Activated CD4-positive, alpha-beta T cell treated with anti-CD3 and anti-CD28 coated beads, Interleukin-2, Interleukin-6, amounts not matched to agents 100 ng/mL and 50 ng/mL, durations not matched to agents 16 hours and 8 hours (primary cell): Measurements from ENCODE around the gene GLIPR2.
"Not testable (repeated sequence)": the region's sequence is repeated elsewhere in the genome, so short reads cannot be mapped to it uniquely, and the experiment has no call there.

Experiments used
- DNase-seq: peaks from one replicate; pipeline ENCODE4 v3.0.0-alpha.2; 2020

The GLIPR2 gene

GRCh38 chr9:36145970-36146369, 9.4 kb downstream of the GLIPR2 start:
- no peak for DNase-seq

GRCh38 chr9:36146651-36147050, 10.1 kb downstream of the GLIPR2 start:
- no peak for DNase-seq

- no peak for DNase-seq
Measured at GRCh38 chr9:36147441-36148175, 11.1 kb downstream of the GLIPR2 start.

GRCh38 chr9:36148311-36149051, 11.9 kb downstream of the GLIPR2 start:
- DNase-seq = peak; percentile 92

GRCh38 chr9:36149197-36149596, 12.7 kb downstream of the GLIPR2 start:
- DNase-seq = no peak

DNA sequence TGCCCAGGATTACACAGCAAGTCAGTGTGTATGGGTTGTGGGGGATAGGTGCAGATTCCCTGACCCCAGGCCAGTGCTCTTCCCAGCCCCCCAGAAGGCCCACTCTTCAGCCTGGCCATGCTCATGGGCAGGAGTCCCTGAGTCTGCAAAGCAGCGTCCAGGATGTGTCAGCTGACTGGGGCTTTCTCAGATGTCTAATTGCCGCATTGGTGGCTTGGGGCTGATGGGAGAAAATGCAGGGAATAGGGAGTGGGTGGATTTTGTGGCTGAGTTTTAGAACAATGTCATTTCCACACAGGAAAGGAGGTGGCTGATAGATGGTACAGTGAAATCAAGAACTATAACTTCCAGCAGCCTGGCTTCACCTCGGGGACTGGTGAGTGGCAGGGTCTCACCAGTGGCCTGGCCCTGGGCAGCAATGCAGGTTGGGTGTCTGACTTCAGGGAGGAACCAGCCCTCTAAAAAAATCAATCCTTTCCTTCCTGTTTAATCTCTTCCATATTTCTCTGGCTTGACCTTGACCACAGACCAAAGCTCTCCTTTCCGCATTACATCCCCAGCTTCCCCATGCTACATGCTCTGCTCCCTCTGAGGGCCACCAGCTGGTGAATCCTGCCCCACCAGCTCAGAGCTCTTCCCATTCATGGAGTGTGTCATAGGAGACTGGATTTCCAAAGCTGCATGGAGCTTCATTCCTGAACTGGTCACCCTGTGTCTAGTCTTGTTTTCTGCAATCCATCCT, 14.2 kb downstream of the GLIPR2 start:
- no peak for DNase-seq

GRCh38 chr9:36151316-36152210, 15.0 kb downstream of the GLIPR2 start:
- peak; percentile 93 for DNase-seq

- no peak for DNase-seq
Measured at GRCh38 chr9:36152741-36153438, 16.4 kb downstream of the GLIPR2 start.

GRCh38 chr9:36153746-36154145, 17.2 kb downstream of the GLIPR2 start:
- no peak for DNase-seq

GRCh38 chr9:36154331-36154952, 17.9 kb downstream of the GLIPR2 start:
- DNase-seq = no peak

DNA sequence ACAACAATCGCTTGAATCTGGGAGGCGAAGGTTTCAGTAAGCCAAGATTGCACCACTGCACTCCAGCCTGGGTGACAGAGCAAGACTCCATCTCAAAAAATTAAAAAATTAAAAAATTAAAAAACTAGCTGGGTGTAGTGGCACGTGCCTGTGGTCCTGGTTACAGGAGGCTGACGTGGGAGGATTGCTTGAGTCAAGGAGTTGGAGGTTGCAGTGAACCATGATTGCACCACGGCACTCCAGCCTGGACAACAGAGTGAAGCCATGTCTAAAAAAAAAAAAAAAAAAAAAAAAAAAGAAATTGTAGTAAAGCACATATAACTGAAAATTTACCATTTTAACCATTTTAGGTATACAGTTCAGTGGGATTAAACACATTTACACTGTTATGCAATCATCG, 19.6 kb downstream of the GLIPR2 start:
- DNase-seq = no peak

- no peak for DNase-seq
Measured at GRCh38 chr9:36158122-36158521, 21.6 kb downstream of the GLIPR2 start.

GRCh38 chr9:36158917-36159316, 22.4 kb downstream of the GLIPR2 start:
- no peak for DNase-seq

GRCh38 chr9:36159509-36159908, 23.0 kb downstream of the GLIPR2 start:
- DNase-seq = not testable (repeated sequence)

- not testable (repeated sequence) for DNase-seq
Measured at GRCh38 chr9:36160126-36160525, 23.6 kb downstream of the GLIPR2 start.

- no peak for DNase-seq
Measured at GRCh38 chr9:36161187-36161586, 24.7 kb downstream of the GLIPR2 start.

- no peak for DNase-seq
Measured at GRCh38 chr9:36162211-36162738, 25.7 kb downstream of the GLIPR2 start.

DNA sequence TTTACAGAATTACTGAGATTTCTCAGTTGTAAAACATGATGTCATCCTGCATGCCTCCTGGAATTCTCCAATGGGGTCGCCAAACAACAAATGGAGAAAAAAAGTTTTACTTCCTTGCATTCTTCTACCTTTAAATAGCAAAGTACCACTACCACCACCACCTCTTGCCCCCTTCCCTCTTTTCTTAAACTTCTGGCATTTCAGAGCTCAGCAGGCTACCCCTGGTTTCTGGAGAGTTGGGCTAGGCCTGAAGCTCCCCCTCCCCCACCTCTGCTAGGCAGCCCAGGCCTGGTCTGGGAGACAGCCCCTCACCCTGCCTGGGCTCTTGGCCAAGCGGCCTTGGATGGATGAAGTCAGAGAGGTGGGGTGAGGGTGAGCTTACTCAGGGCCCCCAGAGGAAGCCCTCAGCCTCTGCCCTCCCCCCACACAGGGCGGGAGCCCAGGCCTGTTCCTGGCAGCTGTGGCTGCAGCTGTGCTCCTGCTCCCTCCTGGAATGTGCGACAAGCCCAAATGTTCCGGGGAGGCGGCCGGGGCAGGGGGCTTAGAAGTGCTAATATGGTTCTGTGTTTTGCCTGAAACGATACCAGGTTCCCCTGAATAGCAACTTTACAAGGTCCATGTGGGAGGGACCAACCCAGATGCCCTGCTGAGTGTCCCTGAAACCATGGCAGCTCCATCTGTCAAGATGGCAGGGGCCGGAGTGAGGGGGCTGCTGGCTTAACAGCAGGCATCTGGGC, 26.7 kb downstream of the GLIPR2 start:
- no peak for DNase-seq

DNA sequence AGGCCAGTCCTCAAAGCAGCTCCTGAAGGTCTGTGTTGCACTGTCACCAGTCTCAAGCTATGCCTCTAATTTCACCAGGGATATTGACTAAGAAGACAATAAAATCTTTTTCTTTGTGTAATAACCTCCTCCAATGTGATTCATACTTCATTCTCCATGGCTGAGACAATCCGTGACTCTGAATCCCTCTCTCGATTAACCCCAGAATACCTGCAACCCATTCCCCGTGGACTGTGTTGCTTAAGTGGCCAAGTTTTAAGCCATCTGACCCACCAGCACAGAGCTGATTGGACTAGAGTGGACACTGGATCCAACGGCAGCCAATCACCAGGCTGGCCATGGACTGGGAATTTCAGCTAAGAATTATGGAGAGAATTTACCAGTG, 27.2 kb downstream of the GLIPR2 start:
- no peak for DNase-seq

- no peak for DNase-seq
Measured at GRCh38 chr9:36164372-36164771, 27.8 kb downstream of the GLIPR2 start.

GRCh38 chr9:36164989-36165388, 28.5 kb downstream of the GLIPR2 start:
- no peak for DNase-seq
